ENCODE data around the gene XRCC3. TPM values are rescaled to one million over a fixed set of nuclear protein-coding genes. Genes with fewer than 3 reads are reported as not detected.

XRCC3 gene
- total RNA-seq, 1 experiment from 2014 or later, result 46.7 TPM

- no peaks in the 10 kb centered on the region for H3K27me3 Mint-ChIP-seq (ENCODE audit: low read depth)
- H3K27ac Mint-ChIP-seq, result no peak overlapping the region
- no peak overlapping the region for H3K4me3 Mint-ChIP-seq
- H3K4me1 Mint-ChIP-seq, result no peaks in the 10 kb centered on the region
- ATAC-seq (no peak), DNase-seq (ENCODE audit: low spot score) (no peak)
- no peaks in the 10 kb centered on the region for H3K9me3 Mint-ChIP-seq
- ChIA-PET CTCF (interaction anchor here (0.7 to 1.1 kb wide), 3 partner anchors 12 to 179 kb away, joined by 3 to 5 read pairs (median 4); no protein-coding TSS in a partner anchor), POLR2A (no interaction called here)
- TF ChIP-seq ATF6 (CRISPR knock-in tag; IDR thresholded peaks at IDR 0.05) (no peak), E2F1 (CRISPR knock-in tag; IDR thresholded peaks at IDR 0.05) (no peak), GRHL2 (CRISPR knock-in tag; IDR thresholded peaks at IDR 0.05; ENCODE audit: insufficient replicate concordance, severe bottlenecking) (no peak), ZMAT4 (CRISPR knock-in tag; IDR thresholded peaks at IDR 0.05) (no peak), TEAD1 (CRISPR knock-in tag; IDR thresholded peaks at IDR 0.05) (no peak), E2F5 (CRISPR knock-in tag; IDR thresholded peaks at IDR 0.05) (no peak), PRDM15 (CRISPR knock-in tag; IDR thresholded peaks at IDR 0.05) (no peak), ARID4B (CRISPR knock-in tag; IDR thresholded peaks at IDR 0.05; ENCODE audit: borderline replicate concordance) (no peak)
- peaks cover 12% of the 10 kb centered on the region for H3K36me3 Mint-ChIP-seq
Measured at GRCh38 chr14:103727313-103727980, 12.2 kb upstream of the XRCC3 start.

GRCh38 chr14:103726474-103726873, 11.2 kb upstream of the XRCC3 start:
- CTCF ChIA-PET, result interaction anchor here (0.9 kb wide), 1 partner anchor 83 kb away, joined by 3 read pairs; no protein-coding TSS in a partner anchor

More at GRCh38 chr14:103726474-103726873, 11.2 kb upstream of the XRCC3 start:
- H3K27ac Mint-ChIP-seq, result no peak overlapping the region
- no peak for ATAC-seq
- no peaks in the 10 kb centered on the region for H3K9me3 Mint-ChIP-seq
- H3K27me3 Mint-ChIP-seq (ENCODE audit: low read depth), result no peaks in the 10 kb centered on the region
- no peaks in the 10 kb centered on the region for H3K4me1 Mint-ChIP-seq
- H3K36me3 Mint-ChIP-seq, result peaks cover 12% of the 10 kb centered on the region
- POLR2A ChIA-PET, result no interaction called here
- DNase-seq (ENCODE audit: low spot score), result no peak
- TF ChIP-seq ZNF263 (CRISPR knock-in tag; IDR thresholded peaks at IDR 0.05; ENCODE audit: low read depth) (no peak), E2F5 (CRISPR knock-in tag; IDR thresholded peaks at IDR 0.05) (no peak), TCF7 (CRISPR knock-in tag; IDR thresholded peaks at IDR 0.05; ENCODE audit: low read depth) (no peak), ZNF232 (CRISPR knock-in tag; IDR thresholded peaks at IDR 0.05) (no peak), NFE2L1 (CRISPR knock-in tag; IDR thresholded peaks at IDR 0.05) (no peak)
- no peak overlapping the region for H3K4me3 Mint-ChIP-seq

All from WTC11 (cell line).